Right lobe of liver (tissue), 6 donors: ENCODE measurements around the gene LPO. TPM values are rescaled to one million over a fixed set of nuclear protein-coding genes. Genes with fewer than 3 reads are reported as not detected.

Source experiments
- ATAC-seq, 4 donors: fragments of 200-7000 bp; cut with Tn5 transposase; one replicate each; pipeline ENCODE4 v1.9.1; 2020; ENCODE audit warnings: mild to moderate bottlenecking in 4 of 4, moderate library complexity in 4 of 4
- DNase-seq, 3 donors: peaks; one replicate each; pipeline ENCODE4 v3.0.0-alpha.2; 2020
- H3K27ac ChIP-seq, 3 donors: fragments of 200-600 bp; one replicate each; pipeline ENCODE4 v1.8.0; 2022
- H3K27me3 ChIP-seq, 2 donors: fragments of 200-600 bp; one replicate each; pipeline ENCODE4 v1.8.0; 2022
- H3K36me3 ChIP-seq, 4 donors: fragments of 200-600 bp; sonication (generic) in 1 of 4; one replicate each; pipeline versions ENCODE4 v1.5.1 to v1.8.0; 2017 to 2022; ENCODE audit warnings: control low read depth in 1 of 4
- H3K4me1 ChIP-seq, 4 donors: fragments of 200-600 bp; sonication (generic) in 1 of 4; one replicate each; pipeline versions ENCODE4 v1.5.1 to v1.8.0; 2017 to 2022; ENCODE audit warnings: control low read depth in 1 of 4
- H3K4me3 ChIP-seq, 3 donors: fragments of 200-600 bp; one replicate each; pipeline ENCODE4 v1.8.0; 2022
- H3K9me3 ChIP-seq, 4 donors: fragments of 200-600 bp; sonication (generic) in 1 of 4; one replicate each; pipeline versions ENCODE4 v1.5.1 to v1.8.0; 2017 to 2022; ENCODE audit warnings: control low read depth in 1 of 4
- POLR2A ChIP-seq: fragments of 450-650 bp; IDR thresholded peaks from one replicate; pipeline ENCODE4 v1.6.1; 2017; ENCODE audit warnings: antibody characterized with exemption, mild to moderate bottlenecking
- WGBS: methylation state at CpG from one replicate; pipeline ENCODE4 v1.1.6; 2018; ENCODE audit warnings: low coverage, low lambda C conversion rate; ENCODE audit not compliant: insufficient coverage; ENCODE audit errors: missing lambda C conversion rate; 5-methylcytosine and 5-hydroxymethylcytosine counted together
- intact Hi-C, 2 donors: fragments of 100-400 bp; cut with DNase I; formaldehyde crosslinking; loops; one replicate each; pipeline versions ENCODE4 v1.11.2 to v1.14.1; 2022
- total RNA-seq, 6 experiments: library from RNA; depleted of rRNA in 2 of 6; stranded (reverse); fragments of >200 nt in 2 of 6; fragmentation: NEBNext Ultra II Directional in 3 of 6; extraction: Animal tissue kit (Norgen Biotek cat#: 25700) in 3 of 6; gene quantifications; one replicate each; pipeline versions ENCODE4 v1.1.0 to v1.2.4, GENCODE V29; 2016 to 2023
- TF ChIP-seq, protein P1 (sequence below), 4 donors: fragments of 200-600 bp in 3 of 4; fragments of 450-650 bp in 1 of 4; IDR thresholded peaks; one replicate each; pipeline versions ENCODE4 v1.5.1 to v1.8.0; 2016 to 2022; ENCODE audit warnings: antibody characterized with exemption in 4 of 4, mild to moderate bottlenecking in 2 of 4
- donor health status: DM: no; HTN: yes; CAD: no.
- donor health status: DM: no; HTN: no; CAD: no.
- donor health status: DM: no; HTN: no; CAD: no.
- donor health status: DM: no; HTN: yes; CAD: no.
- donor health status: DM: no; HTN: yes; CAD: no.

Gene LPO
- total RNA-seq, 6 experiments from 2014 or later, result not detected

GRCh38 chr17:58268774-58269556, 30.6 kb downstream of the LPO start:
- no peak overlapping the region for H3K27ac ChIP-seq
- ATAC-seq (no peak), DNase-seq (no peak)
- no peaks in the 10 kb centered on the region for H3K4me1 ChIP-seq
- 63% methylated on average over 6 of the region's 6 CpGs for WGBS
- no peaks in the 10 kb centered on the region for H3K36me3 ChIP-seq
- H3K27me3 ChIP-seq, result no peaks in the 10 kb centered on the region
- H3K9me3 ChIP-seq, result no peaks in the 10 kb centered on the region
- no peak for TF ChIP-seq POLR2A
- TF ChIP-seq, protein P1, sequence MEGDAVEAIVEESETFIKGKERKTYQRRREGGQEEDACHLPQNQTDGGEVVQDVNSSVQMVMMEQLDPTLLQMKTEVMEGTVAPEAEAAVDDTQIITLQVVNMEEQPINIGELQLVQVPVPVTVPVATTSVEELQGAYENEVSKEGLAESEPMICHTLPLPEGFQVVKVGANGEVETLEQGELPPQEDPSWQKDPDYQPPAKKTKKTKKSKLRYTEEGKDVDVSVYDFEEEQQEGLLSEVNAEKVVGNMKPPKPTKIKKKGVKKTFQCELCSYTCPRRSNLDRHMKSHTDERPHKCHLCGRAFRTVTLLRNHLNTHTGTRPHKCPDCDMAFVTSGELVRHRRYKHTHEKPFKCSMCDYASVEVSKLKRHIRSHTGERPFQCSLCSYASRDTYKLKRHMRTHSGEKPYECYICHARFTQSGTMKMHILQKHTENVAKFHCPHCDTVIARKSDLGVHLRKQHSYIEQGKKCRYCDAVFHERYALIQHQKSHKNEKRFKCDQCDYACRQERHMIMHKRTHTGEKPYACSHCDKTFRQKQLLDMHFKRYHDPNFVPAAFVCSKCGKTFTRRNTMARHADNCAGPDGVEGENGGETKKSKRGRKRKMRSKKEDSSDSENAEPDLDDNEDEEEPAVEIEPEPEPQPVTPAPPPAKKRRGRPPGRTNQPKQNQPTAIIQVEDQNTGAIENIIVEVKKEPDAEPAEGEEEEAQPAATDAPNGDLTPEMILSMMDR (IDR thresholded peaks at IDR 0.05), result no peak
- no peak overlapping the region for H3K4me3 ChIP-seq
- intact Hi-C loops, result no loop called here

- no peak overlapping the region for H3K27ac ChIP-seq
- H3K4me3 ChIP-seq, result no peak overlapping the region
- no peaks in the 10 kb centered on the region for H3K9me3 ChIP-seq
- H3K4me1 ChIP-seq, result no peaks in the 10 kb centered on the region
- H3K27me3 ChIP-seq, result no peaks in the 10 kb centered on the region
- intact Hi-C loops, result no loop called here
- no peak for TF ChIP-seq POLR2A
- TF ChIP-seq, protein P1 (IDR thresholded peaks at IDR 0.05), result no peak
- DNase-seq, result no peak
- H3K36me3 ChIP-seq, result no peaks in the 10 kb centered on the region
- no peak for ATAC-seq
- 74% methylated on average over 4 of the region's 9 CpGs for WGBS
Observed at GRCh38 chr17:58269557-58270291, 31.3 kb downstream of the LPO start.

- H3K9me3 ChIP-seq, result no peaks in the 10 kb centered on the region
- H3K36me3 ChIP-seq, result no peaks in the 10 kb centered on the region
- TF ChIP-seq, protein P1 (IDR thresholded peaks at IDR 0.05), result no peak
- TF ChIP-seq POLR2A, result no peak
- no peak for DNase-seq
- H3K4me3 ChIP-seq, result no peak overlapping the region
- intact Hi-C loops, result no loop called here
- WGBS, result 77% methylated on average over 5 of the region's 15 CpGs
- H3K27ac ChIP-seq, result no peak overlapping the region
- H3K27me3 ChIP-seq, result no peaks in the 10 kb centered on the region
- no peaks in the 10 kb centered on the region for H3K4me1 ChIP-seq
- ATAC-seq, result no peak
Observed at GRCh38 chr17:58270476-58271215, 32.3 kb downstream of the LPO start.

GRCh38 chr17:58271216-58271931, 33.0 kb downstream of the LPO start:
- Histone ChIP-seq H3K4me1 (no peaks in the 10 kb centered on the region), H3K27ac (no peak overlapping the region), H3K36me3 (no peaks in the 10 kb centered on the region), H3K4me3 (no peak overlapping the region), H3K27me3 (no peaks in the 10 kb centered on the region), H3K9me3 (no peaks in the 10 kb centered on the region)
- intact Hi-C loops, result no loop called here
- DNase-seq (no peak), ATAC-seq (no peak)
- TF ChIP-seq, protein P1 (IDR thresholded peaks at IDR 0.05), result no peak
- no peak for TF ChIP-seq POLR2A
- WGBS, result 78% methylated on average over 5 of the region's 21 CpGs
